K562 (cell line): Measurements from ENCODE around the gene JMJD1C. TPM values are rescaled to one million over a fixed set of nuclear protein-coding genes. Genes with fewer than 3 reads are reported as not detected.
A peak's percentile ranks its signal among the peaks of the same experiment; 100 is the strongest.

Experiments used
- ATF3 ChIP-seq, 2 experiments: fragments of 450-650 bp in 1 of 2; sonication (generic) in 1 of 2; formaldehyde crosslinking in 1 of 2; IDR thresholded peaks in 1 of 2; conservative IDR thresholded peaks in 1 of 2; 2 replicates each; pipeline versions ENCODE4 v1.6.1 to v1.8.1; 2016 to 2023; ENCODE audit warnings: mild to moderate bottlenecking in 2 of 2, moderate library complexity in 2 of 2, inconsistent platforms in 1 of 2, missing genetic modification reagents in 1 of 2
- CBX2 ChIP-seq: fragments of 200-600 bp; sonication (generic); IDR thresholded peaks from one replicate; pipeline ENCODE4 v1.6.1; 2012; ENCODE audit warnings: mild to moderate bottlenecking, low read length, inconsistent platforms; ENCODE audit not compliant: insufficient read depth, poor library complexity, severe bottlenecking
- KDM1A ChIP-seq, 2 experiments: fragments of 450-650 bp; IDR thresholded peaks; 2 replicates each; pipeline ENCODE4 v1.6.1; 2016; ENCODE audit warnings: mild to moderate bottlenecking in 2 of 2
- NFATC3 ChIP-seq: fragments of 450-650 bp; IDR thresholded peaks from 2 replicates; pipeline ENCODE4 v1.6.1; 2017; ENCODE audit warnings: mild to moderate bottlenecking
- NR2F6 ChIP-seq: fragments of 450-650 bp; formaldehyde crosslinking; IDR thresholded peaks from 2 replicates; pipeline ENCODE4 v1.4.0; 2020; ENCODE audit warnings: mild to moderate bottlenecking
- PRDM10 ChIP-seq: fragments of 450-650 bp; IDR thresholded peaks from 2 replicates; pipeline ENCODE4 v1.6.1; 2018; ENCODE audit not compliant: partially characterized antibody
- RB1 ChIP-seq: fragments of 450-650 bp; IDR thresholded peaks from 2 replicates; pipeline ENCODE4 v1.6.1; 2017; ENCODE audit warnings: low read depth, mild to moderate bottlenecking
- RREB1 ChIP-seq: fragments of 250-450 bp; sonication (Bioruptor Pico); IDR thresholded peaks from 2 replicates; pipeline ENCODE4 v1.4.0; 2020
- TAF15 ChIP-seq: fragments of 200-400 bp; formaldehyde crosslinking; IDR thresholded peaks from 2 replicates; pipeline ENCODE4 v1.6.1; 2017; ENCODE audit warnings: mild to moderate bottlenecking, low read depth, low read length, moderate library complexity
- ZNF175 ChIP-seq: fragments of 200-800 bp; sonication (Bioruptor generic); IDR thresholded peaks from 2 replicates; pipeline ENCODE4 v1.6.1; 2016; ENCODE audit warnings: low read depth, mild to moderate bottlenecking, missing genetic modification characterization, missing compliant biosample characterization
- polyA plus RNA-seq, 8 experiments: library from polyadenylated mRNA; depleted of rRNA in 4 of 8; stranded (reverse) in 5 of 8; unstranded in 3 of 8; fragments of >200 nt; fragmentation: Nextera tagmentation in 2 of 8; fragmentation: Illumina TruSeq in 1 of 8; extraction: Ambion mirVana in 2 of 8; extraction: Trizol in 1 of 8; gene quantifications; 2 replicates each; pipeline versions ENCODE4 v1.2.1 to v1.2.3, GENCODE V29; 2011 to 2014; ENCODE audit warnings: inconsistent platforms in 1 of 8, missing spikeins in 1 of 8
- total RNA-seq, 7 experiments: library from RNA; depleted of rRNA in 6 of 7; stranded (reverse); fragments of >200 nt in 6 of 7; fragmentation: Illumina TruSeq in 2 of 7; extraction: Trizol in 2 of 7; gene quantifications; 2 replicates each; pipeline versions ENCODE4 v1.2.1 to v1.2.3, GENCODE V29; 2011 to 2021; ENCODE audit warnings: low replicate concordance in 1 of 7
- TF ChIP-seq, protein P1 (sequence below), 2 experiments: fragments of 250-450 bp in 1 of 2; fragments of 450-650 bp in 1 of 2; sonication (Bioruptor Pico) in 1 of 2; IDR thresholded peaks; 2 replicates each; pipeline versions ENCODE4 v1.6.1 to v1.8.0; 2016 to 2021; ENCODE audit warnings: mild to moderate bottlenecking in 2 of 2, moderate library complexity in 2 of 2, missing compliant biosample characterization in 1 of 2, missing genetic modification characterization in 1 of 2
- TF ChIP-seq, protein P2 (sequence below): sonication (generic); formaldehyde crosslinking; IDR thresholded peaks from 2 replicates; pipeline ENCODE4 v1.8.1; 2023; ENCODE audit warnings: mild to moderate bottlenecking, missing genetic modification reagents

The JMJD1C gene
- total and polyA plus RNA-seq, 9 of the 15 experiments (the other 6 are each of a cell fraction or from before 2014, with no cell fraction given), result 25.3 to 68.0 (median 47.2) TPM

- peak; percentile 96 for TF ChIP-seq ATF3 (IDR thresholded peaks at IDR 0.05)
- TF ChIP-seq ATF3 (CRISPR knock-in tag; conservative IDR thresholded peaks at IDR 0.05), result peak; percentile 12; the same call in 1 of the 2 replicates
- 0 out of 2 replicates have a peak, but pooled peaks have one; percentile 87 for TF ChIP-seq RREB1 (CRISPR knock-in tag)
- TF ChIP-seq CBX2, result no peak
- peak; percentile 10 for TF ChIP-seq PRDM10
- TF ChIP-seq, protein P1, sequence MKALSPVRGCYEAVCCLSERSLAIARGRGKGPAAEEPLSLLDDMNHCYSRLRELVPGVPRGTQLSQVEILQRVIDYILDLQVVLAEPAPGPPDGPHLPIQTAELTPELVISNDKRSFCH (CRISPR knock-in tag; IDR thresholded peaks at IDR 0.05), result no peak
- TF ChIP-seq, protein P1 (tag; IDR thresholded peaks at IDR 0.05), result peak; percentile 84; the same call in 1 of the 2 replicates
- no peak for TF ChIP-seq KDM1A (IDR thresholded peaks at IDR 0.05)
- TF ChIP-seq, protein P2, sequence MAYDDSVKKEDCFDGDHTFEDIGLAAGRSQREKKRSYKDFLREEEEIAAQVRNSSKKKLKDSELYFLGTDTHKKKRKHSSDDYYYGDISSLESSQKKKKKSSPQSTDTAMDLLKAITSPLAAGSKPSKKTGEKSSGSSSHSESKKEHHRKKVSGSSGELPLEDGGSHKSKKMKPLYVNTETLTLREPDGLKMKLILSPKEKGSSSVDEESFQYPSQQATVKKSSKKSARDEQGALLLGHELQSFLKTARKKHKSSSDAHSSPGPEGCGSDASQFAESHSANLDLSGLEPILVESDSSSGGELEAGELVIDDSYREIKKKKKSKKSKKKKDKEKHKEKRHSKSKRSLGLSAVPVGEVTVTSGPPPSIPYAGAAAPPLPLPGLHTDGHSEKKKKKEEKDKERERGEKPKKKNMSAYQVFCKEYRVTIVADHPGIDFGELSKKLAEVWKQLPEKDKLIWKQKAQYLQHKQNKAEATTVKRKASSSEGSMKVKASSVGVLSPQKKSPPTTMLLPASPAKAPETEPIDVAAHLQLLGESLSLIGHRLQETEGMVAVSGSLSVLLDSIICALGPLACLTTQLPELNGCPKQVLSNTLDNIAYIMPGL (CRISPR knock-in tag), result peak; percentile 65
- peak; percentile 10; the same call in 1 of the 2 replicates for TF ChIP-seq RB1
- 0 out of 2 replicates have a peak, but pooled peaks have one; percentile 15 for TF ChIP-seq NR2F6 (CRISPR knock-in tag)
- TF ChIP-seq NFATC3, result no peak
- TF ChIP-seq TAF15, result no peak
- TF ChIP-seq ZNF175 (CRISPR knock-in tag), result peak; percentile 43; the same call in 1 of the 2 replicates
These were observed 332.5 kb downstream of the JMJD1C start, which contains the start of gene NRBF2 (continued) for GRCh38 chr10:63133056-63133820.
